ENCODE measurements around the gene OVOL2. TPM values are rescaled to one million over a fixed set of nuclear protein-coding genes. Genes with fewer than 3 reads are reported as not detected.

OVOL2 gene
- polyA plus RNA-seq, 1 of the 3 experiments (the other 2 are of a cell fraction) = not detected

GRCh38 chr20:17990278-17990972, 67.3 kb downstream of the OVOL2 start (continued):
- no peak for TF ChIP-seq PBX3 (IDR thresholded peaks at IDR 0.05)

GRCh38 chr20:17987988-17988387, 69.7 kb downstream of the OVOL2 start:
- H3K27ac ChIP-seq (ENCODE audit: low read depth in 2 of 2, low read length in 1 of 2) = no peak overlapping the region
- H3K4me1 ChIP-seq (ENCODE audit: control insufficient read depth in 1 of 2, insufficient read depth in 2 of 2, low read depth in 1 of 2, low read length in 1 of 2) = no peaks in the 10 kb centered on the region
- ChIA-PET POLR2A (no interaction called here), CTCF (interaction anchor here (1.6 to 2.0 kb wide), 2 partner anchors 8 to 306 kb away, joined by 4 to 9 read pairs; partner anchors contain the start of gene RRBP1)
- no peaks in the 10 kb centered on the region for H3K9me3 ChIP-seq
- peaks cover 50% of the 10 kb centered on the region for H3K79me2 ChIP-seq (ENCODE audit: insufficient read depth)
- DNase-seq = no peak
- no peak overlapping the region for H3K4me2 ChIP-seq
- no peaks in the 10 kb centered on the region for H3K9me2 ChIP-seq
- H3K9ac ChIP-seq = no peak overlapping the region
- TF ChIP-seq FOXJ3 (CRISPR knock-in tag; IDR thresholded peaks at IDR 0.05) (no peak), REST (IDR thresholded peaks at IDR 0.05; ENCODE audit: low read depth, low read length) (no peak)
- H3K27me3 ChIP-seq (ENCODE audit: insufficient read depth) = no peaks in the 10 kb centered on the region
- WGBS (ENCODE audit: low lambda C conversion rate) = 100% methylated on average over 3 of the region's 3 CpGs
- no peak overlapping the region for H2AFZ ChIP-seq (ENCODE audit: low read depth)
- no peaks in the 10 kb centered on the region for H4K20me1 ChIP-seq (ENCODE audit: insufficient read depth)
- H3K36me3 ChIP-seq (replicated peaks in 1 of 2; ENCODE audit: control insufficient read depth in 1 of 2, insufficient read depth in 2 of 2, low read length in 1 of 2) = peaks cover 5 to 28% of the 10 kb centered on the region in 2 experiments
- no peaks in the 10 kb centered on the region for H3F3A ChIP-seq (replicated peaks; ENCODE audit: insufficient read depth)
- H3K4me3 ChIP-seq (ENCODE audit: low read depth in 2 of 2, low read length in 1 of 2) = no peak overlapping the region

GRCh38 chr20:17985388-17986018, 72.2 kb downstream of the OVOL2 start:
- H3K27me3 ChIP-seq (ENCODE audit: insufficient read depth) = no peaks in the 10 kb centered on the region
- no peaks in the 10 kb centered on the region for H3K9me3 ChIP-seq
- no peak overlapping the region for H3K9ac ChIP-seq
- H3K9me2 ChIP-seq = no peaks in the 10 kb centered on the region
- 90% methylated on average over 7 of the region's 7 CpGs for WGBS (ENCODE audit: low lambda C conversion rate)
- no peak overlapping the region for H2AFZ ChIP-seq (ENCODE audit: low read depth)
- TF ChIP-seq TCF12 (IDR thresholded peaks at IDR 0.05) (no peak), EP300 (IDR thresholded peaks at IDR 0.05; ENCODE audit: borderline replicate concordance in 1 of 2, low read depth in 1 of 2, low read length in 1 of 2) (no peak), NFIC (IDR thresholded peaks at IDR 0.05; ENCODE audit: borderline replicate concordance) (no peak), SMC3 (IDR thresholded peaks at IDR 0.05; ENCODE audit: low read depth, low read length) (no peak), TAF1 (IDR thresholded peaks at IDR 0.05; ENCODE audit: borderline replicate concordance, low read depth, low read length) (no peak), EZH2phosphoT487 (IDR thresholded peaks at IDR 0.05; ENCODE audit: borderline replicate concordance, low read depth) (no peak), MEF2A (IDR thresholded peaks at IDR 0.05; ENCODE audit: borderline replicate concordance, low read depth) (no peak), RFX5 (IDR thresholded peaks at IDR 0.05; ENCODE audit: low read length) (no peak)
- H3K36me3 ChIP-seq (replicated peaks in 1 of 2; ENCODE audit: control insufficient read depth in 1 of 2, insufficient read depth in 2 of 2, low read length in 1 of 2) = peaks cover 3 to 25% of the 10 kb centered on the region in 2 experiments
- no peak overlapping the region for H3K4me3 ChIP-seq (ENCODE audit: low read depth in 2 of 2, low read length in 1 of 2)
- no peak overlapping the region for H3K4me2 ChIP-seq
- H3K79me2 ChIP-seq (ENCODE audit: insufficient read depth) = peaks cover 56% of the 10 kb centered on the region
- H4K20me1 ChIP-seq (ENCODE audit: insufficient read depth) = no peaks in the 10 kb centered on the region
- no peak for DNase-seq
- CTCF ChIA-PET = interaction anchor here (3.8 kb wide), 1 partner anchor 11 kb away, joined by 25 read pairs; no protein-coding TSS in a partner anchor
- POLR2A ChIA-PET = no interaction called here
- no peak overlapping the region for H3K27ac ChIP-seq (ENCODE audit: low read depth in 2 of 2, low read length in 1 of 2)
- H3K4me1 ChIP-seq (ENCODE audit: control insufficient read depth in 1 of 2, insufficient read depth in 2 of 2, low read depth in 1 of 2, low read length in 1 of 2) = no peaks in the 10 kb centered on the region
- H3F3A ChIP-seq (replicated peaks; ENCODE audit: insufficient read depth) = no peaks in the 10 kb centered on the region
